ENCODE data around the gene TRMO.

Gene TRMO

DNA sequence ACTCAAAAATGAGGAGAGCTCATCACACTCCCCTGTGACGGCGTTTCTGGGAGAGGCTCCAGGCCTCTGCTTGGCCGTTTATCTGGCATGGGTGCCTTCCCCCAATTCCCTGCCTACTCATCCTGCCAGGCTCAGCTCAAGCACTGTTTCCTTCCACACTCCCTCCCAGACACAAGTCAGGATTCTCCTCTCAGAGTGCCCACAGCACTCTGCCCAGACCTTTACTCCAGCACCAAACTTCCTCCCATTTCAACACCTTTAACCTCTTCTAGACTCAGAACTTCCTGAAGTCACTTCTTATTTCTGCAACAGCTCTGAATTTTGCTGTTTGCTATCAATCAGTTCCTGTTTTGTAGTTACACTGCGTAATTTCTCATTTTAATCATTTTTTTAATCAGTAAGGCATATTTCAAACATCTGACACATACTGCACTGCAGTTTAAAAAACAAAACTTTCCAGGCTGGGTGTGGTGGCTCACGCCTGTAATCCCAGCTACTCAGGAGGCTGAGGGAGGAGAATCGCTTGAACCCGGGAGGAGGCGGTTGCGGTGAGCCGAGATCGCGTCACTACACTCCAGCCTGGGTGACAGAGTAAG, 16.0 kb downstream of the TRMO start:
- no peak for TF ChIP-seq CTCF (IDR thresholded peaks at IDR 0.05)
- Histone ChIP-seq H3K27ac (no peak overlapping the region), H3K9me3 (ENCODE audit: control insufficient read depth, low read length) (no peaks in the 10 kb centered on the region), H3K79me2 (no peaks in the 10 kb centered on the region), H3K36me3 (ENCODE audit: control insufficient read depth, insufficient read depth, low read length) (no peaks in the 10 kb centered on the region), H3K27me3 (ENCODE audit: control insufficient read depth, insufficient read depth, low read length) (no peaks in the 10 kb centered on the region), H3K4me1 (no peaks in the 10 kb centered on the region), H3K9ac (no peak overlapping the region), H2AFZ (no peak overlapping the region), H3K4me2 (ENCODE audit: low read length) (no peak overlapping the region), H3K4me3 (ENCODE audit: low read depth, low read length) (no peak overlapping the region)

- Histone ChIP-seq H2AFZ (no peak overlapping the region), H3K4me1 (no peaks in the 10 kb centered on the region), H3K9ac (no peak overlapping the region), H3K4me3 (ENCODE audit: low read depth, low read length) (no peak overlapping the region), H3K27me3 (ENCODE audit: control insufficient read depth, insufficient read depth, low read length) (no peaks in the 10 kb centered on the region), H3K27ac (no peak overlapping the region), H3K4me2 (ENCODE audit: low read length) (no peak overlapping the region), H3K36me3 (ENCODE audit: control insufficient read depth, insufficient read depth, low read length) (no peaks in the 10 kb centered on the region), H3K79me2 (no peaks in the 10 kb centered on the region), H3K9me3 (ENCODE audit: control insufficient read depth, low read length) (no peaks in the 10 kb centered on the region)
- TF ChIP-seq CTCF (IDR thresholded peaks at IDR 0.05), result no peak
Measured at GRCh38 chr9:97905228-97905627, 17.1 kb downstream of the TRMO start.

DNA sequence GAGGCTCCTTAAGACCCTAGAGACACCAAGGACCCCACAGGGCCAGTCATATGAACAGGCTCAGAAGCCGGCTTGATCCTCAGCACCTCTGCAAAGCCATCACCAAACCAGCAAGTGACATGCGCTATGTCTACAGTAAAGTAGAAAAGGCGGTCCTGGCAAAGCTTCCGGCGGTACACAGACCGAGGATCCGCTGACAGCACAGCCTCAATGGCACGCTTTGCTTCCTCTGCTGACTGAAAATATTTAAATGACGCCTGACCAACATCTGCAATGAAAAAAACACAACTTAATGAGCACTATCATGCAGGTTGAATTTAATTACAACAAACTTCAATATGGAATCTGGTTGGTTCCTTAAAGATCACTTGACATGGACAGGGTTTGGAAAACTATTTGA, 17.6 kb downstream of the TRMO start:
- Histone ChIP-seq H3K4me1 (no peaks in the 10 kb centered on the region), H3K79me2 (no peaks in the 10 kb centered on the region), H3K36me3 (ENCODE audit: control insufficient read depth, insufficient read depth, low read length) (no peaks in the 10 kb centered on the region), H3K4me2 (ENCODE audit: low read length) (no peak overlapping the region), H3K9me3 (ENCODE audit: control insufficient read depth, low read length) (no peaks in the 10 kb centered on the region), H3K9ac (no peak overlapping the region), H3K27ac (no peak overlapping the region), H3K4me3 (ENCODE audit: low read depth, low read length) (no peak overlapping the region), H2AFZ (no peak overlapping the region), H3K27me3 (ENCODE audit: control insufficient read depth, insufficient read depth, low read length) (no peaks in the 10 kb centered on the region)
- no peak for TF ChIP-seq CTCF (IDR thresholded peaks at IDR 0.05)

DNA sequence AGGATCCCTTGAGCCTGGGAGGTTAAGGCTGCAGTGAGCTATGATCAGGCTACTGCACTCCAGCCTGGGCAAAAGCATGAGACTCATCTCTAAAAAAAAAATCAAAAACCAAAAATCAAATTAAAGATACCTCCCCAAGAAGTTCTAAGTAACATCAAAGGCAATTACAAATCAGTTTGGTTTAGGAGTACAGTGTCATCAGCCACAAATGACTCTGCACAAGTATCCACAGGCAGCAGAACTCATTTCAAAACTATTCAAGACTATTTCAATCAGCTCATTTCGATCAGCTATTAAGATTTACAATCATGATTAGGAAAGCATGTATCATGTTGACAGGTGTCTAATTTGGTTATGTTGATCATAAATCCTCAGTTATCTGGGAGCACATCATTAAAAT, 19.1 kb downstream of the TRMO start:
- Histone ChIP-seq H3K4me1 (no peaks in the 10 kb centered on the region), H3K9ac (no peak overlapping the region), H3K36me3 (ENCODE audit: control insufficient read depth, insufficient read depth, low read length) (no peaks in the 10 kb centered on the region), H2AFZ (no peak overlapping the region), H3K27ac (no peak overlapping the region), H3K79me2 (no peaks in the 10 kb centered on the region), H3K4me2 (ENCODE audit: low read length) (no peak overlapping the region), H3K27me3 (ENCODE audit: control insufficient read depth, insufficient read depth, low read length) (no peaks in the 10 kb centered on the region), H3K9me3 (ENCODE audit: control insufficient read depth, low read length) (no peaks in the 10 kb centered on the region), H3K4me3 (ENCODE audit: low read depth, low read length) (no peak overlapping the region)
- TF ChIP-seq CTCF (IDR thresholded peaks at IDR 0.05), result no peak

Data from parathyroid adenoma (tissue), 2 donors.